ENCODE measurements around the gene CBX3. TPM values are rescaled to one million over a fixed set of nuclear protein-coding genes. Genes with fewer than 3 reads are reported as not detected.
"Not testable (repeated sequence)": the region's sequence is repeated elsewhere in the genome, so short reads cannot be mapped to it uniquely, and the experiment has no call there.

CBX3 gene
- total RNA-seq, 2 donors from 2014 or later: 102 to 135 TPM

DNA sequence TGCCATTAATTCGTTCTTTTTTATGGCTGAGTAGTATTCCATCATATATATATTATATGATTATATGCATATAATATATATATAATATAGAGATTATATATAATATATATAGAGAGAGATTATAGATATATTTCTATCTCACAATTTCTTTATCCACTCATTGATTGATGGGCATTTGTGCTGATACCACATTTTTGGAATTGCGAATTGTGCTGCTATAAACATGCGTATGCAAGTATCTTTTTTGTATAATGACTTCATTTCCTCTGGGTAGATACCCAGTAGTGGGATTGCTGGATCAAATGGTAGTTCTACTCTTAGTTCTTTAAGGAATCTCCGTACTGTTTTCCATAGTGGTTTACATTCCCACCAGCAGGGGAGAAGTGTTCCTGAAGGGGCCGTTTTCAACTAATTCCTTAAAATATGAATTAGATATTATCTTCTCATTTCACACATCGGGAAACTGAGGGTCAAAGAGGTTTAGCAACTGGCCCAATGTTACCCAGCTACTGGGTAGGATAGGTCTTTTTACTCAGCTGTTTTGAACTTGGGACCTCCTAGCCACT is 33.0 kb upstream of the CBX3 start:
- Histone ChIP-seq H3K4me1 (peaks cover 7% of the 10 kb centered on the region), H3K27ac (no peak overlapping the region), H3K27me3 (no peaks in the 10 kb centered on the region), H3K4me3 (no peak overlapping the region), H3K36me3 (no peaks in the 10 kb centered on the region), H3K9ac (ENCODE audit: low read depth in 2 of 2, low read length in 2 of 2) (no peak overlapping the region), H3K9me3 (no peaks in the 10 kb centered on the region)
- TF ChIP-seq, protein P1, sequence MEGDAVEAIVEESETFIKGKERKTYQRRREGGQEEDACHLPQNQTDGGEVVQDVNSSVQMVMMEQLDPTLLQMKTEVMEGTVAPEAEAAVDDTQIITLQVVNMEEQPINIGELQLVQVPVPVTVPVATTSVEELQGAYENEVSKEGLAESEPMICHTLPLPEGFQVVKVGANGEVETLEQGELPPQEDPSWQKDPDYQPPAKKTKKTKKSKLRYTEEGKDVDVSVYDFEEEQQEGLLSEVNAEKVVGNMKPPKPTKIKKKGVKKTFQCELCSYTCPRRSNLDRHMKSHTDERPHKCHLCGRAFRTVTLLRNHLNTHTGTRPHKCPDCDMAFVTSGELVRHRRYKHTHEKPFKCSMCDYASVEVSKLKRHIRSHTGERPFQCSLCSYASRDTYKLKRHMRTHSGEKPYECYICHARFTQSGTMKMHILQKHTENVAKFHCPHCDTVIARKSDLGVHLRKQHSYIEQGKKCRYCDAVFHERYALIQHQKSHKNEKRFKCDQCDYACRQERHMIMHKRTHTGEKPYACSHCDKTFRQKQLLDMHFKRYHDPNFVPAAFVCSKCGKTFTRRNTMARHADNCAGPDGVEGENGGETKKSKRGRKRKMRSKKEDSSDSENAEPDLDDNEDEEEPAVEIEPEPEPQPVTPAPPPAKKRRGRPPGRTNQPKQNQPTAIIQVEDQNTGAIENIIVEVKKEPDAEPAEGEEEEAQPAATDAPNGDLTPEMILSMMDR (IDR thresholded peaks at IDR 0.05): no peak
- no peak for DNase-seq
- intact Hi-C loops (cut with DNase I): no loop called here

GRCh38 chr7:26169271-26169670 is 32.3 kb upstream of the CBX3 start:
- H3K9ac ChIP-seq (ENCODE audit: low read depth in 2 of 2, low read length in 2 of 2): no peak overlapping the region
- no peak overlapping the region for H3K4me3 ChIP-seq
- intact Hi-C loops (cut with DNase I): no loop called here
- DNase-seq: no peak
- H3K27me3 ChIP-seq: no peaks in the 10 kb centered on the region
- no peak overlapping the region for H3K27ac ChIP-seq
- peaks cover 7% of the 10 kb centered on the region for H3K4me1 ChIP-seq
- TF ChIP-seq, protein P1 (IDR thresholded peaks at IDR 0.05): no peak
- H3K36me3 ChIP-seq: no peaks in the 10 kb centered on the region
- no peaks in the 10 kb centered on the region for H3K9me3 ChIP-seq

GRCh38 chr7:26170663-26171062 is 30.9 kb upstream of the CBX3 start:
- Histone ChIP-seq H3K4me3 (no peak overlapping the region), H3K9me3 (no peaks in the 10 kb centered on the region), H3K36me3 (no peaks in the 10 kb centered on the region), H3K4me1 (peaks cover 7% of the 10 kb centered on the region), H3K9ac (ENCODE audit: low read depth in 2 of 2, low read length in 2 of 2) (no peak overlapping the region), H3K27me3 (no peaks in the 10 kb centered on the region), H3K27ac (no peak overlapping the region)
- no peak for DNase-seq
- intact Hi-C loops (cut with DNase I): no loop called here
- TF ChIP-seq, protein P1 (IDR thresholded peaks at IDR 0.05): no peak

GRCh38 chr7:26171601-26172000 is 29.9 kb upstream of the CBX3 start:
- Histone ChIP-seq H3K4me1 (peaks cover 7% of the 10 kb centered on the region), H3K27ac (no peak overlapping the region), H3K27me3 (no peaks in the 10 kb centered on the region), H3K4me3 (no peak overlapping the region), H3K36me3 (no peaks in the 10 kb centered on the region), H3K9me3 (no peaks in the 10 kb centered on the region), H3K9ac (ENCODE audit: low read depth in 2 of 2, low read length in 2 of 2) (no peak overlapping the region)
- no peak for DNase-seq
- TF ChIP-seq, protein P1 (IDR thresholded peaks at IDR 0.05): no peak
- intact Hi-C loops (cut with DNase I): no loop called here

GRCh38 chr7:26172048-26172447 is 29.5 kb upstream of the CBX3 start:
- H3K36me3 ChIP-seq: no peaks in the 10 kb centered on the region

GRCh38 chr7:26175903-26176302 is 25.6 kb upstream of the CBX3 start:
- H3K36me3 ChIP-seq; DNase-seq; H3K9ac ChIP-seq (ENCODE audit: low read depth in 2 of 2, low read length in 2 of 2); H3K9me3 ChIP-seq; H3K4me3 ChIP-seq; H3K4me1 ChIP-seq; intact Hi-C loops (cut with DNase I); H3K27ac ChIP-seq; H3K27me3 ChIP-seq: not testable (repeated sequence)

More at GRCh38 chr7:26172048-26172447, 29.5 kb upstream of the CBX3 start:
- Histone ChIP-seq H3K27ac (no peak overlapping the region), H3K27me3 (no peaks in the 10 kb centered on the region), H3K9ac (ENCODE audit: low read depth in 2 of 2, low read length in 2 of 2) (no peak overlapping the region), H3K9me3 (no peaks in the 10 kb centered on the region), H3K4me3 (no peak overlapping the region), H3K4me1 (peaks cover 7% of the 10 kb centered on the region)
- TF ChIP-seq, protein P1 (IDR thresholded peaks at IDR 0.05): no peak
- intact Hi-C loops (cut with DNase I): no loop called here
- no peak for DNase-seq

DNA sequence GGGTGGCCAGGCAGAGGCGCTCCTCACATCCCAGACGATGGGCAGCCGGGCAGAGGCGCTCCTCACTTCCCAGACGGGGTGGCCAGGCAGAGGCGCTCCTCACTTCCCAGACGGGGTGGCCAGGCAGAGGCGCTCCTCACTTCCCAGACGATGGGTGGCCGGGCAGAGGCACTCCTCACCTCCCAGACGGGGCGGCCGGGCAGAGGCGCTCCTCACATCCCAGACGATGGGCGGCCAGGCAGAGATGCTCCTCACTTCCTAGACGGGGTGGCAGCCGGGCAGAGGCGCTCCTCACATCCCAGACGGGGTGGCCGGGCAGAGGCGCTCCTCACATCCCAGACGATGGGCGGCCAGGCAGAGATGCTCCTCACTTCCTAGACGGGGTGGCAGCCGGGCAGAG is 24.8 kb upstream of the CBX3 start:
- H3K4me1 ChIP-seq; intact Hi-C loops (cut with DNase I); DNase-seq: not testable (repeated sequence)

GRCh38 chr7:26177269-26177668 is 24.3 kb upstream of the CBX3 start:
- intact Hi-C loops (cut with DNase I); H3K9ac ChIP-seq (ENCODE audit: low read depth in 2 of 2, low read length in 2 of 2); DNase-seq; H3K36me3 ChIP-seq; H3K27ac ChIP-seq; H3K4me1 ChIP-seq; H3K4me3 ChIP-seq; H3K27me3 ChIP-seq; H3K9me3 ChIP-seq: not testable (repeated sequence)

More for the DNA sequence above, 24.8 kb upstream of the CBX3 start:
- H3K4me3 ChIP-seq; H3K9me3 ChIP-seq; H3K9ac ChIP-seq (ENCODE audit: low read depth in 2 of 2, low read length in 2 of 2); H3K27me3 ChIP-seq; H3K27ac ChIP-seq; H3K36me3 ChIP-seq: not testable (repeated sequence)

Measured in colonic mucosa (tissue), 4 donors.